Astrocyte (in vitro differentiated cells and primary cell): ENCODE results near the gene TBC1D8. TPM values are rescaled to one million over a fixed set of nuclear protein-coding genes. Genes with fewer than 3 reads are reported as not detected.

Experiments used
- DNase-seq: peaks from one replicate; pipeline ENCODE4 v3.0.0-alpha.2; 2010; ENCODE audit warnings: low read depth
- FAIRE-seq: peaks from 2 replicates; lab custom pipeline; 2011; peaks lifted over from hg19 to GRCh38; lab: Jason Lieb, UNC
- H2AFZ ChIP-seq: 2 replicates; pipeline ENCODE4 v1.6.0; 2012; ENCODE audit warnings: low read depth, low read length, inconsistent platforms
- H3K27ac ChIP-seq: 2 replicates; pipeline ENCODE4 v1.5.1; 2011; ENCODE audit warnings: low read depth, low read length, inconsistent platforms
- H3K27me3 ChIP-seq: 2 replicates; pipeline ENCODE4 v1.6.0; 2011; ENCODE audit warnings: low read length, inconsistent platforms; ENCODE audit not compliant: insufficient read depth
- H3K36me3 ChIP-seq: 2 replicates; pipeline ENCODE4 v1.5.1; 2011; ENCODE audit warnings: low read length, inconsistent platforms; ENCODE audit not compliant: insufficient read depth
- H3K4me1 ChIP-seq: 2 replicates; pipeline ENCODE4 v1.5.1; 2011; ENCODE audit warnings: low read length, inconsistent platforms; ENCODE audit not compliant: insufficient read depth
- H3K4me2 ChIP-seq: 2 replicates; pipeline ENCODE4 v1.6.0; 2012; ENCODE audit warnings: low read length, inconsistent platforms
- H3K4me3 ChIP-seq: 2 replicates; pipeline ENCODE4 v1.5.1; 2011; ENCODE audit warnings: low read depth, mild to moderate bottlenecking, low read length, inconsistent platforms; ENCODE audit not compliant: insufficient read depth
- H3K79me2 ChIP-seq: 2 replicates; pipeline ENCODE4 v1.6.0; 2012; ENCODE audit warnings: mild to moderate bottlenecking, low read length, inconsistent platforms; ENCODE audit not compliant: insufficient read depth
- H3K9ac ChIP-seq: 2 replicates; pipeline ENCODE4 v1.6.0; 2012; ENCODE audit warnings: mild to moderate bottlenecking, low read length, inconsistent platforms
- H3K9me3 ChIP-seq: 2 replicates; pipeline ENCODE4 v1.5.1; 2012; ENCODE audit warnings: low read depth, mild to moderate bottlenecking, low read length, inconsistent platforms; ENCODE audit not compliant: insufficient read depth
- H4K20me1 ChIP-seq: 2 replicates; pipeline ENCODE4 v1.6.0; 2012; ENCODE audit warnings: low read length, inconsistent platforms; ENCODE audit not compliant: insufficient read depth
- H3K27ac Mint-ChIP-seq: one replicate; pipeline ENCODE4 v1.8.0; 2021; ENCODE audit warnings: mild to moderate bottlenecking, mixed read lengths; ENCODE audit not compliant: unreplicated experiment
- H3K27me3 Mint-ChIP-seq: one replicate; pipeline ENCODE4 v1.8.0; 2021; ENCODE audit warnings: low read depth, mixed read lengths; ENCODE audit not compliant: unreplicated experiment
- H3K36me3 Mint-ChIP-seq: one replicate; pipeline ENCODE4 v1.8.0; 2021; ENCODE audit warnings: low read depth, mixed read lengths; ENCODE audit not compliant: unreplicated experiment
- H3K4me1 Mint-ChIP-seq: one replicate; pipeline ENCODE4 v1.8.0; 2021; ENCODE audit warnings: low read depth, mixed read lengths; ENCODE audit not compliant: unreplicated experiment
- H3K4me3 Mint-ChIP-seq: one replicate; pipeline ENCODE4 v1.8.0; 2021; ENCODE audit warnings: mild to moderate bottlenecking, moderate library complexity, mixed read lengths; ENCODE audit not compliant: unreplicated experiment
- H3K9me3 Mint-ChIP-seq: one replicate; pipeline ENCODE4 v1.8.0; 2021; ENCODE audit warnings: mild to moderate bottlenecking, mixed read lengths; ENCODE audit not compliant: unreplicated experiment
- CTCF ChIP-seq: IDR thresholded peaks from 2 replicates; pipeline ENCODE4 v1.5.1; 2011; ENCODE audit warnings: low read depth, mild to moderate bottlenecking, inconsistent platforms, low read length, moderate library complexity; ENCODE audit not compliant: insufficient read depth
- EZH2 ChIP-seq: IDR thresholded peaks from 2 replicates; pipeline ENCODE4 v1.6.1; 2012; ENCODE audit warnings: mild to moderate bottlenecking, low read length, inconsistent platforms; ENCODE audit not compliant: insufficient read depth
- total RNA-seq: library from RNA; stranded (reverse); gene quantifications from 2 replicates; pipeline ENCODE4 v1.2.1, GENCODE V29; 2021

The TBC1D8 gene
- total RNA-seq, 1 donor from 2014 or later: 2.4 TPM

- Mint-ChIP-seq H3K27me3 (no peaks in the 10 kb centered on the region), H3K27ac (no peak overlapping the region)
- no peaks in the 10 kb centered on the region for H3K9me3 ChIP-seq
Measured at GRCh38 chr2:101014264-101014857, 136.8 kb downstream of the TBC1D8 start.

GRCh38 chr2:101012706-101013181, 138.4 kb downstream of the TBC1D8 start:
- Histone ChIP-seq H3K9me3 (no peaks in the 10 kb centered on the region), H3K79me2 (peaks cover 5% of the 10 kb centered on the region), H2AFZ (no peak overlapping the region), H3K36me3 (peaks cover 19% of the 10 kb centered on the region), H3K4me2 (no peak overlapping the region), H3K27me3 (no peaks in the 10 kb centered on the region), H3K4me1 (no peaks in the 10 kb centered on the region), H3K9ac (no peak overlapping the region), H4K20me1 (peaks cover 35% of the 10 kb centered on the region), H3K27ac (no peak overlapping the region), H3K4me3 (no peak overlapping the region)
- DNase-seq: peak; percentile 8
- TF ChIP-seq EZH2 (no peak), CTCF (peak; percentile 82)
- no peak overlapping the region for H3K4me3 Mint-ChIP-seq
- H3K9me3 Mint-ChIP-seq: no peaks in the 10 kb centered on the region
- H3K27me3 Mint-ChIP-seq: no peaks in the 10 kb centered on the region
- H3K36me3 Mint-ChIP-seq: peaks cover 8% of the 10 kb centered on the region
- no peak for FAIRE-seq
- peak overlapping the region; percentile 29 for H3K27ac Mint-ChIP-seq
- H3K4me1 Mint-ChIP-seq: peaks cover 20% of the 10 kb centered on the region

More at GRCh38 chr2:101014264-101014857, 136.8 kb downstream of the TBC1D8 start:
- H3K4me3 Mint-ChIP-seq: no peak overlapping the region
- Histone ChIP-seq H3K4me1 (no peaks in the 10 kb centered on the region), H3K27me3 (no peaks in the 10 kb centered on the region), H2AFZ (no peak overlapping the region), H3K4me2 (no peak overlapping the region), H3K27ac (no peak overlapping the region), H3K79me2 (no peaks in the 10 kb centered on the region), H3K36me3 (peaks cover 9% of the 10 kb centered on the region), H4K20me1 (peaks cover 23% of the 10 kb centered on the region), H3K4me3 (no peak overlapping the region), H3K9ac (no peak overlapping the region)
- peaks cover 11% of the 10 kb centered on the region for H3K4me1 Mint-ChIP-seq
- no peaks in the 10 kb centered on the region for H3K9me3 Mint-ChIP-seq
- FAIRE-seq (no peak), DNase-seq (no peak)
- peaks cover 7% of the 10 kb centered on the region for H3K36me3 Mint-ChIP-seq
- TF ChIP-seq EZH2 (no peak), CTCF (no peak)

GRCh38 chr2:101012054-101012705, 139.0 kb downstream of the TBC1D8 start:
- Histone ChIP-seq H3K27me3 (no peaks in the 10 kb centered on the region), H3K27ac (no peak overlapping the region), H3K36me3 (peaks cover 24% of the 10 kb centered on the region), H3K9me3 (no peaks in the 10 kb centered on the region), H4K20me1 (peaks cover 41% of the 10 kb centered on the region), H3K4me2 (no peak overlapping the region), H2AFZ (no peak overlapping the region), H3K79me2 (peaks cover 10% of the 10 kb centered on the region), H3K4me1 (no peaks in the 10 kb centered on the region), H3K4me3 (no peak overlapping the region), H3K9ac (no peak overlapping the region)
- Mint-ChIP-seq H3K36me3 (peaks cover 9% of the 10 kb centered on the region), H3K9me3 (no peaks in the 10 kb centered on the region), H3K4me3 (no peak overlapping the region), H3K4me1 (peaks cover 22% of the 10 kb centered on the region), H3K27me3 (no peaks in the 10 kb centered on the region), H3K27ac (peak overlapping the region; percentile 29)
- no peak for TF ChIP-seq EZH2
- TF ChIP-seq CTCF: no peak
- FAIRE-seq (no peak), DNase-seq (no peak)
